Measurements from ENCODE around the gene ZSCAN31. TPM values are rescaled to one million over a fixed set of nuclear protein-coding genes. Genes with fewer than 3 reads are reported as not detected.

The ZSCAN31 gene
- total and polyA plus RNA-seq, 9 of the 15 experiments (the other 6 are each of a cell fraction or from before 2014, with no cell fraction given), result 3.9 to 12.1 (median 7.0) TPM

GRCh38 chr6:28347119-28347518 is 11.2 kb upstream of the ZSCAN31 start:
- FAIRE-seq, result peak; percentile 6
- Histone ChIP-seq H4K20me1 (replicated peaks; ENCODE audit: control insufficient read depth, insufficient read depth, low read length) (no peaks in the 10 kb centered on the region), H3K27ac (ENCODE audit: extremely low read depth, low read depth, low read length) (no peak overlapping the region; the same call in 2 of the 3 replicates), H3K4me3 (no peak overlapping the region), H2AFZ (ENCODE audit: low read depth, low read length) (no peak overlapping the region), H3K4me1 (replicated peaks in 1 of 2; ENCODE audit: control insufficient read depth in 2 of 2, insufficient read depth in 2 of 2, low read length in 2 of 2) (peaks cover 13 to 43% of the 10 kb centered on the region in 2 experiments; a peak in 4 of 5 replicates), H3K36me3 (ENCODE audit: control insufficient read depth, insufficient read depth, low read length) (no peaks in the 10 kb centered on the region), H3K79me2 (ENCODE audit: control insufficient read depth, insufficient read depth, low read length) (peaks cover 23% of the 10 kb centered on the region), H3K4me2 (ENCODE audit: insufficient read depth, low read length) (no peak overlapping the region), H3K9me3 (replicated peaks; ENCODE audit: control insufficient read depth, insufficient read depth, low read depth, low read length) (no peaks in the 10 kb centered on the region), H3K9me1 (ENCODE audit: control insufficient read depth, insufficient read depth, low read length) (no peaks in the 10 kb centered on the region), H3K27me3 (ENCODE audit: control insufficient read depth in 2 of 2, insufficient read depth in 2 of 2, low read length in 2 of 2) (no peaks in the 10 kb centered on the region), H3K9ac (ENCODE audit: insufficient read depth in 1 of 2, low read depth in 2 of 2, low read length in 2 of 2) (no peak overlapping the region)
- ChIA-PET POLR2A (interaction anchor here (0.6 to 5.1 kb wide), 5 partner anchors 9 to 454 kb away, joined by 3 to 60 read pairs (median 6); partner anchors contain the start of gene ZSCAN31), CTCF (ENCODE audit: low intra/inter-chr PET ratio) (interaction anchor here (0.7 kb wide), 1 partner anchor 127 kb away, joined by 3 read pairs; no protein-coding TSS in a partner anchor)
- intact Hi-C loops (cut with micrococcal nuclease) (no loop called here), in situ Hi-C loops (cut with MboI) (no loop called here)
- BruUV-seq (replicated peaks), result no TSS peak
- 0% methylated on average over 2 of the region's 2 CpGs for WGBS (ENCODE audit: insufficient coverage, low coverage, missing lambda C conversion rate)
- peak in 1 of 4 experiments; percentile 63 for DNase-seq (ENCODE audit: extremely low read depth in 1 of 4, low spot score in 3 of 4)
- peak; percentile 20; the same call in 2 of the 3 replicates for ATAC-seq
- TF ChIP-seq ZNF668 (CRISPR knock-in tag; IDR thresholded peaks at IDR 0.05) (no peak), SMC3 (conservative IDR thresholded peaks at IDR 0.05; ENCODE audit: insufficient read depth, low read depth, low read length) (no peak), ZNF444 (CRISPR knock-in tag; IDR thresholded peaks at IDR 0.05) (no peak), KDM4B (IDR thresholded peaks at IDR 0.05; ENCODE audit: borderline replicate concordance in 2 of 2, low read depth in 1 of 2) (no peak), TAF9B (IDR thresholded peaks at IDR 0.05; ENCODE audit: partially characterized antibody) (no peak), TRIM25 (IDR thresholded peaks at IDR 0.05; ENCODE audit: borderline replicate concordance) (no peak), IRF2 (CRISPR knock-in tag; IDR thresholded peaks at IDR 0.05) (no peak), MITF (IDR thresholded peaks at IDR 0.05) (no peak), ZNF212 (CRISPR knock-in tag; IDR thresholded peaks at IDR 0.05) (no peak), TCFL5 (CRISPR knock-in tag; conservative IDR thresholded peaks at IDR 0.05) (no peak), SETDB1 (IDR thresholded peaks at IDR 0.05; ENCODE audit: low read length) (no peak), ZNF133 (CRISPR knock-in tag; IDR thresholded peaks at IDR 0.05) (no peak), SMAD3 (CRISPR knock-in tag; conservative IDR thresholded peaks at IDR 0.05) (no peak), CBX8 (IDR thresholded peaks at IDR 0.05; ENCODE audit: borderline replicate concordance, extremely low read depth, low read depth, low read length, poor library complexity, severe bottlenecking) (no peak), ZBTB9 (CRISPR knock-in tag; IDR thresholded peaks at IDR 0.05) (no peak), MLX (CRISPR knock-in tag; conservative IDR thresholded peaks at IDR 0.05) (no peak), KDM1A (IDR thresholded peaks at IDR 0.05) (peak; percentile 15 to 53; a peak in 2 of 4 replicates), ZFP36 (IDR thresholded peaks at IDR 0.05; ENCODE audit: low read depth, low read length, partially characterized antibody) (no peak), MCM2 (IDR thresholded peaks at IDR 0.05; ENCODE audit: low read depth) (no peak)

All from K562 (cell line).